HEK293 (cell line): ENCODE data around the gene INO80B.

ENCODE experiments used
- ATF2 ChIP-seq: fragments of 450-650 bp; formaldehyde crosslinking; IDR thresholded peaks from 2 replicates; pipeline ENCODE4 v1.5.1; 2016; ENCODE audit warnings: missing biosample characterization, missing genetic modification characterization, low read depth
- GLI2 ChIP-seq: fragments of 450-650 bp; formaldehyde crosslinking; IDR thresholded peaks from 2 replicates; pipeline ENCODE4; 2017; ENCODE audit warnings: missing biosample characterization, missing genetic modification characterization, low read depth, borderline replicate concordance
- HOXA7 ChIP-seq: sonication (generic); formaldehyde crosslinking; IDR thresholded peaks from 2 replicates; pipeline ENCODE4 v1.8.1; 2022; ENCODE audit warnings: missing genetic modification reagents, borderline replicate concordance
- HOXC10 ChIP-seq: sonication (generic); formaldehyde crosslinking; IDR thresholded peaks from 2 replicates; pipeline ENCODE4 v1.8.1; 2023; ENCODE audit warnings: mild to moderate bottlenecking, missing genetic modification reagents
- SP7 ChIP-seq: fragments of 450-650 bp; formaldehyde crosslinking; IDR thresholded peaks from 2 replicates; pipeline ENCODE4 v1.5.1; 2016; ENCODE audit warnings: missing biosample characterization, missing genetic modification characterization
- YY1 ChIP-seq: fragments of 450-650 bp; formaldehyde crosslinking; IDR thresholded peaks from 2 replicates; pipeline ENCODE4 v1.5.1; 2018; ENCODE audit warnings: missing biosample characterization, missing genetic modification characterization
- ZEB2 ChIP-seq: fragments of 450-650 bp; formaldehyde crosslinking; IDR thresholded peaks from 2 replicates; pipeline ENCODE4 v1.5.1; 2016; ENCODE audit warnings: missing biosample characterization, missing genetic modification characterization
- ZNF211 ChIP-seq: fragments of 450-650 bp; formaldehyde crosslinking; IDR thresholded peaks from 2 replicates; pipeline ENCODE4 v1.5.1; 2016; ENCODE audit warnings: low read depth, missing biosample characterization, missing genetic modification characterization
- ZNF24 ChIP-seq: fragments of 450-650 bp; formaldehyde crosslinking; IDR thresholded peaks from 2 replicates; pipeline ENCODE4 v1.5.1; 2016; ENCODE audit warnings: missing biosample characterization, missing genetic modification characterization
- ZNF266 ChIP-seq: fragments of 450-650 bp; formaldehyde crosslinking; IDR thresholded peaks from 2 replicates; pipeline ENCODE4 v1.5.1; 2016; ENCODE audit warnings: missing biosample characterization, missing genetic modification characterization, low read depth
- ZNF324 ChIP-seq: fragments of 450-650 bp; formaldehyde crosslinking; IDR thresholded peaks from 2 replicates; pipeline ENCODE4 v1.5.1; 2016; ENCODE audit warnings: missing biosample characterization, missing genetic modification characterization
- ZNF341 ChIP-seq: fragments of 450-650 bp; formaldehyde crosslinking; IDR thresholded peaks from 2 replicates; pipeline ENCODE4; 2016; ENCODE audit warnings: low read depth, missing biosample characterization, missing genetic modification characterization
- ZNF37A ChIP-seq: fragments of 450-650 bp; IDR thresholded peaks from 2 replicates; pipeline ENCODE4 v1.5.1; 2018; ENCODE audit warnings: missing biosample characterization, missing genetic modification characterization
- ZNF433 ChIP-seq: fragments of 450-650 bp; formaldehyde crosslinking; IDR thresholded peaks from 2 replicates; pipeline ENCODE4 v1.5.1; 2016; ENCODE audit warnings: missing biosample characterization, missing genetic modification characterization, low read depth
- ZNF48 ChIP-seq: fragments of 450-650 bp; formaldehyde crosslinking; IDR thresholded peaks from 2 replicates; pipeline ENCODE4 v1.5.1; 2016; ENCODE audit warnings: missing biosample characterization, missing genetic modification characterization
- ZNF488 ChIP-seq: fragments of 450-650 bp; formaldehyde crosslinking; IDR thresholded peaks from 2 replicates; pipeline ENCODE4 v1.5.1; 2016; ENCODE audit warnings: missing biosample characterization, missing genetic modification characterization
- ZNF529 ChIP-seq: fragments of 450-650 bp; formaldehyde crosslinking; IDR thresholded peaks from 2 replicates; pipeline ENCODE4 v1.5.1; 2017; ENCODE audit warnings: missing genetic modification characterization, missing biosample characterization; ENCODE audit not compliant: insufficient replicate concordance
- ZNF548 ChIP-seq: fragments of 450-650 bp; formaldehyde crosslinking; IDR thresholded peaks from 2 replicates; pipeline ENCODE4 v1.5.1; 2016; ENCODE audit warnings: missing biosample characterization, missing genetic modification characterization
- ZNF660 ChIP-seq: fragments of 450-650 bp; IDR thresholded peaks from 2 replicates; pipeline ENCODE4 v1.5.1; 2018; ENCODE audit warnings: missing biosample characterization, mild to moderate bottlenecking, missing genetic modification characterization
- ZNF701 ChIP-seq: fragments of 450-650 bp; formaldehyde crosslinking; IDR thresholded peaks from 2 replicates; pipeline ENCODE4 v1.5.1; 2016; ENCODE audit warnings: missing biosample characterization, missing genetic modification characterization
- ZNF791 ChIP-seq: fragments of 450-650 bp; formaldehyde crosslinking; IDR thresholded peaks from 2 replicates; pipeline ENCODE4 v1.5.1; 2016; ENCODE audit warnings: missing biosample characterization, missing genetic modification characterization
- ZNF837 ChIP-seq: fragments of 450-650 bp; formaldehyde crosslinking; IDR thresholded peaks from 2 replicates; pipeline ENCODE4 v1.5.1; 2016; ENCODE audit warnings: missing biosample characterization, missing genetic modification characterization
- ZNF843 ChIP-seq: fragments of 450-650 bp; formaldehyde crosslinking; IDR thresholded peaks from 2 replicates; pipeline ENCODE4 v1.5.1; 2016; ENCODE audit warnings: missing biosample characterization, missing genetic modification characterization
- ZSCAN16 ChIP-seq: fragments of 450-650 bp; formaldehyde crosslinking; IDR thresholded peaks from 2 replicates; pipeline ENCODE4 v1.5.1; 2016; ENCODE audit warnings: missing biosample characterization, missing genetic modification characterization
- TF ChIP-seq, protein P1 (sequence below): fragments of 450-650 bp; formaldehyde crosslinking; IDR thresholded peaks from 2 replicates; pipeline ENCODE4 v1.5.1; 2016; ENCODE audit warnings: missing biosample characterization, missing genetic modification characterization
- TF ChIP-seq, protein P2 (sequence below): fragments of 450-650 bp; formaldehyde crosslinking; IDR thresholded peaks from 2 replicates; pipeline ENCODE4 v1.5.1; 2016; ENCODE audit warnings: missing biosample characterization, missing genetic modification characterization
- TF ChIP-seq, protein P3 (sequence below): fragments of 450-650 bp; formaldehyde crosslinking; IDR thresholded peaks from 2 replicates; pipeline ENCODE4 v1.5.1; 2016; ENCODE audit warnings: missing biosample characterization, missing genetic modification characterization, low read depth
- TF ChIP-seq, protein P4 (sequence below): fragments of 450-650 bp; formaldehyde crosslinking; IDR thresholded peaks from 2 replicates; pipeline ENCODE4 v1.5.1; 2016; ENCODE audit warnings: missing biosample characterization, missing genetic modification characterization

INO80B gene

GRCh38 chr2:74507145-74507925, 52.4 kb downstream of the INO80B start, which contains the start of gene PCGF1 (continued):
- TF ChIP-seq, protein P1, sequence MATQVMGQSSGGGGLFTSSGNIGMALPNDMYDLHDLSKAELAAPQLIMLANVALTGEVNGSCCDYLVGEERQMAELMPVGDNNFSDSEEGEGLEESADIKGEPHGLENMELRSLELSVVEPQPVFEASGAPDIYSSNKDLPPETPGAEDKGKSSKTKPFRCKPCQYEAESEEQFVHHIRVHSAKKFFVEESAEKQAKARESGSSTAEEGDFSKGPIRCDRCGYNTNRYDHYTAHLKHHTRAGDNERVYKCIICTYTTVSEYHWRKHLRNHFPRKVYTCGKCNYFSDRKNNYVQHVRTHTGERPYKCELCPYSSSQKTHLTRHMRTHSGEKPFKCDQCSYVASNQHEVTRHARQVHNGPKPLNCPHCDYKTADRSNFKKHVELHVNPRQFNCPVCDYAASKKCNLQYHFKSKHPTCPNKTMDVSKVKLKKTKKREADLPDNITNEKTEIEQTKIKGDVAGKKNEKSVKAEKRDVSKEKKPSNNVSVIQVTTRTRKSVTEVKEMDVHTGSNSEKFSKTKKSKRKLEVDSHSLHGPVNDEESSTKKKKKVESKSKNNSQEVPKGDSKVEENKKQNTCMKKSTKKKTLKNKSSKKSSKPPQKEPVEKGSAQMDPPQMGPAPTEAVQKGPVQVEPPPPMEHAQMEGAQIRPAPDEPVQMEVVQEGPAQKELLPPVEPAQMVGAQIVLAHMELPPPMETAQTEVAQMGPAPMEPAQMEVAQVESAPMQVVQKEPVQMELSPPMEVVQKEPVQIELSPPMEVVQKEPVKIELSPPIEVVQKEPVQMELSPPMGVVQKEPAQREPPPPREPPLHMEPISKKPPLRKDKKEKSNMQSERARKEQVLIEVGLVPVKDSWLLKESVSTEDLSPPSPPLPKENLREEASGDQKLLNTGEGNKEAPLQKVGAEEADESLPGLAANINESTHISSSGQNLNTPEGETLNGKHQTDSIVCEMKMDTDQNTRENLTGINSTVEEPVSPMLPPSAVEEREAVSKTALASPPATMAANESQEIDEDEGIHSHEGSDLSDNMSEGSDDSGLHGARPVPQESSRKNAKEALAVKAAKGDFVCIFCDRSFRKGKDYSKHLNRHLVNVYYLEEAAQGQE (tag by site-specific recombination), result peak; percentile 45
- no peak for TF ChIP-seq ZNF701 (tag by site-specific recombination)
- peak; percentile 67 for TF ChIP-seq ZEB2 (tag by site-specific recombination)
- TF ChIP-seq ZNF24 (tag by site-specific recombination), result peak; percentile 55; the same call in 1 of the 2 replicates
- TF ChIP-seq HOXC10, result no peak
- TF ChIP-seq, protein P2, sequence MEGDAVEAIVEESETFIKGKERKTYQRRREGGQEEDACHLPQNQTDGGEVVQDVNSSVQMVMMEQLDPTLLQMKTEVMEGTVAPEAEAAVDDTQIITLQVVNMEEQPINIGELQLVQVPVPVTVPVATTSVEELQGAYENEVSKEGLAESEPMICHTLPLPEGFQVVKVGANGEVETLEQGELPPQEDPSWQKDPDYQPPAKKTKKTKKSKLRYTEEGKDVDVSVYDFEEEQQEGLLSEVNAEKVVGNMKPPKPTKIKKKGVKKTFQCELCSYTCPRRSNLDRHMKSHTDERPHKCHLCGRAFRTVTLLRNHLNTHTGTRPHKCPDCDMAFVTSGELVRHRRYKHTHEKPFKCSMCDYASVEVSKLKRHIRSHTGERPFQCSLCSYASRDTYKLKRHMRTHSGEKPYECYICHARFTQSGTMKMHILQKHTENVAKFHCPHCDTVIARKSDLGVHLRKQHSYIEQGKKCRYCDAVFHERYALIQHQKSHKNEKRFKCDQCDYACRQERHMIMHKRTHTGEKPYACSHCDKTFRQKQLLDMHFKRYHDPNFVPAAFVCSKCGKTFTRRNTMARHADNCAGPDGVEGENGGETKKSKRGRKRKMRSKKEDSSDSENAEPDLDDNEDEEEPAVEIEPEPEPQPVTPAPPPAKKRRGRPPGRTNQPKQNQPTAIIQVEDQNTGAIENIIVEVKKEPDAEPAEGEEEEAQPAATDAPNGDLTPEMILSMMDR, result peak; percentile 100
- TF ChIP-seq ZNF843 (tag by site-specific recombination), result peak; percentile 53; the same call in 1 of the 2 replicates
- TF ChIP-seq ZNF488 (tag by site-specific recombination), result no peak
- TF ChIP-seq ZNF837, result no peak
- no peak for TF ChIP-seq ATF2 (tag by site-specific recombination)
- TF ChIP-seq, protein P3, sequence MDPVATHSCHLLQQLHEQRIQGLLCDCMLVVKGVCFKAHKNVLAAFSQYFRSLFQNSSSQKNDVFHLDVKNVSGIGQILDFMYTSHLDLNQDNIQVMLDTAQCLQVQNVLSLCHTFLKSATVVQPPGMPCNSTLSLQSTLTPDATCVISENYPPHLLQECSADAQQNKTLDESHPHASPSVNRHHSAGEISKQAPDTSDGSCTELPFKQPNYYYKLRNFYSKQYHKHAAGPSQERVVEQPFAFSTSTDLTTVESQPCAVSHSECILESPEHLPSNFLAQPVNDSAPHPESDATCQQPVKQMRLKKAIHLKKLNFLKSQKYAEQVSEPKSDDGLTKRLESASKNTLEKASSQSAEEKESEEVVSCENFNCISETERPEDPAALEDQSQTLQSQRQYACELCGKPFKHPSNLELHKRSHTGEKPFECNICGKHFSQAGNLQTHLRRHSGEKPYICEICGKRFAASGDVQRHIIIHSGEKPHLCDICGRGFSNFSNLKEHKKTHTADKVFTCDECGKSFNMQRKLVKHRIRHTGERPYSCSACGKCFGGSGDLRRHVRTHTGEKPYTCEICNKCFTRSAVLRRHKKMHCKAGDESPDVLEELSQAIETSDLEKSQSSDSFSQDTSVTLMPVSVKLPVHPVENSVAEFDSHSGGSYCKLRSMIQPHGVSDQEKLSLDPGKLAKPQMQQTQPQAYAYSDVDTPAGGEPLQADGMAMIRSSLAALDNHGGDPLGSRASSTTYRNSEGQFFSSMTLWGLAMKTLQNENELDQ (tag by site-specific recombination), result no peak
- no peak for TF ChIP-seq HOXA7
- no peak for TF ChIP-seq ZNF211 (tag by site-specific recombination)
- no peak for TF ChIP-seq ZNF37A (tag by site-specific recombination)
- no peak for TF ChIP-seq ZNF660
- TF ChIP-seq ZNF433 (tag by site-specific recombination), result no peak
- TF ChIP-seq ZNF791 (tag by site-specific recombination), result no peak
- TF ChIP-seq ZNF48 (tag by site-specific recombination), result no peak
- TF ChIP-seq GLI2 (tag by site-specific recombination), result no peak
- TF ChIP-seq ZNF548 (tag by site-specific recombination), result no peak
- 0 out of 2 replicates have a peak, but pooled peaks have one; percentile 24 for TF ChIP-seq ZNF341 (tag by site-specific recombination)
- TF ChIP-seq YY1, result peak; percentile 85
- TF ChIP-seq, protein P4, sequence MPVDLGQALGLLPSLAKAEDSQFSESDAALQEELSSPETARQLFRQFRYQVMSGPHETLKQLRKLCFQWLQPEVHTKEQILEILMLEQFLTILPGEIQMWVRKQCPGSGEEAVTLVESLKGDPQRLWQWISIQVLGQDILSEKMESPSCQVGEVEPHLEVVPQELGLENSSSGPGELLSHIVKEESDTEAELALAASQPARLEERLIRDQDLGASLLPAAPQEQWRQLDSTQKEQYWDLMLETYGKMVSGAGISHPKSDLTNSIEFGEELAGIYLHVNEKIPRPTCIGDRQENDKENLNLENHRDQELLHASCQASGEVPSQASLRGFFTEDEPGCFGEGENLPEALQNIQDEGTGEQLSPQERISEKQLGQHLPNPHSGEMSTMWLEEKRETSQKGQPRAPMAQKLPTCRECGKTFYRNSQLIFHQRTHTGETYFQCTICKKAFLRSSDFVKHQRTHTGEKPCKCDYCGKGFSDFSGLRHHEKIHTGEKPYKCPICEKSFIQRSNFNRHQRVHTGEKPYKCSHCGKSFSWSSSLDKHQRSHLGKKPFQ (tag by site-specific recombination), result no peak
- TF ChIP-seq ZNF324 (tag by site-specific recombination), result no peak
- TF ChIP-seq ZSCAN16, result no peak
- no peak for TF ChIP-seq ZNF266 (tag by site-specific recombination)
- TF ChIP-seq SP7 (tag by site-specific recombination), result peak; percentile 70; the same call in 1 of the 2 replicates
- no peak for TF ChIP-seq ZNF529 (tag by site-specific recombination)
